Stimulated activated naive CD8-positive, alpha-beta T cell treated with anti-CD3 and anti-CD28 coated beads, Interleukin-15, Interleukin-2, amounts not matched to agents 100 U/mL and 50 U/mL, for 24 hours (primary cell): ENCODE data around the gene PDIA2.
"Not testable (repeated sequence)": the region's sequence is repeated elsewhere in the genome, so short reads cannot be mapped to it uniquely, and the experiment has no call there.

Experiments
- ATAC-seq: fragments of 150-1000 bp; cut with Tn5 transposase; one replicate; pipeline ENCODE4 v1.10.0; 2021
- DNase-seq: peaks from one replicate; pipeline ENCODE4 v3.0.0; 2021

Gene PDIA2

DNA sequence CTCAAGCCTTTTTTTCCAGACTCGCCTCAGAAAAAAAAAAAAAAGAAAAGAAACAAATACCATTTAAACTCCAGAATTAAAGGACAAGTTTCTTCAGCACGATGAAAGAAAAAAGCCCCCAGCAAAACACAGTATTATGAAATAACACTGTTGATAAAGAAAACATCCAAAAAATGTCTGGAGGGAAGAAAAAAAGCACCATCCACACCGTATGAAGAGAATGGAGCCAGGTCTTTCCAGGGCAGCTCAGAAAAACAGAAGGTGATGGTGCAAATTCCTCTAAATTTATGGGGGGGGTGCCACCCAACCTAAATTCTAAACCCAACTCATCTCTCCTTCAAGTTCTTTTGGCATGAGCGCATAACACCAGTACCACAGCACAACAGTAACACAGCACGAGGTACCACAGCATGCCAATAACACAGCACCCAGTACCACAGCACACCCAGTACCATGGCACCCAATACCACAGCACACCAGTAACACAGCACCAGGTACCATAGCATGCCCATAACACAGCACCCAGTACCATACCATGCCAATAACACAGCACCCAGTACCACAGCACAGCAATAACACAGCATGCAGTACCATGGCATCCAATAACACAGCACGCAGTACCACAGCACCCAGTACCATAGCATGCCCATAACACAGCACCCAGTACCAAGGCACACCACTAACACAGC lies 50.6 kb downstream of the PDIA2 start:
- ATAC-seq (no peak), DNase-seq (no peak)

DNA sequence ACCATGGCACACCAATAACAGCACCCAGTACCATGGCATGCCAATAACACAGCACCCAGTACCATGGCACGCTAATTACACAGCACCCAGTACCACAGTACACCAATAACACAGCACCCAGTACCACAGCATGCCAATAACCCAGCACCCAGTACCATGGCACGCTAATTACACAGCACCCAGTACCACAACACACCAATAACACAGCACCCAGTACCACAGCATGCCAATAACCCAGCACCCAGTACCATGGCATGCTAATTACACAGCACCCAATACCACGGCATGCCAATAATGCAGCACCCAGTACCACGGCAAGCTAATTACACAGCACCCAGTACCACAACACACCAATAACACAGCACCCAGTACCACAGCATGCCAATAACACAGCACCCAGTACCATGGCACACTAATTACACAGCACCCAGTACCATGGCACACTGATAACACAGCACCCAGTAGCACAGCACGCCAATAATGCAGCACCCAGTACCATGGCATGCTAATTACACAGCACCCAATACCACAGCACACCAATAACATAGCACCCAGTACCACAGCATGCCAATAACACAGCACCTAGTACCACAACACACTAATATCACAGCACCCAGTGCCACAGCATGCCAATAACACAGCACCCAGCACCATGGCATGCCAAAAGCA lies 51.3 kb downstream of the PDIA2 start:
- ATAC-seq, DNase-seq: not testable (repeated sequence)

DNA sequence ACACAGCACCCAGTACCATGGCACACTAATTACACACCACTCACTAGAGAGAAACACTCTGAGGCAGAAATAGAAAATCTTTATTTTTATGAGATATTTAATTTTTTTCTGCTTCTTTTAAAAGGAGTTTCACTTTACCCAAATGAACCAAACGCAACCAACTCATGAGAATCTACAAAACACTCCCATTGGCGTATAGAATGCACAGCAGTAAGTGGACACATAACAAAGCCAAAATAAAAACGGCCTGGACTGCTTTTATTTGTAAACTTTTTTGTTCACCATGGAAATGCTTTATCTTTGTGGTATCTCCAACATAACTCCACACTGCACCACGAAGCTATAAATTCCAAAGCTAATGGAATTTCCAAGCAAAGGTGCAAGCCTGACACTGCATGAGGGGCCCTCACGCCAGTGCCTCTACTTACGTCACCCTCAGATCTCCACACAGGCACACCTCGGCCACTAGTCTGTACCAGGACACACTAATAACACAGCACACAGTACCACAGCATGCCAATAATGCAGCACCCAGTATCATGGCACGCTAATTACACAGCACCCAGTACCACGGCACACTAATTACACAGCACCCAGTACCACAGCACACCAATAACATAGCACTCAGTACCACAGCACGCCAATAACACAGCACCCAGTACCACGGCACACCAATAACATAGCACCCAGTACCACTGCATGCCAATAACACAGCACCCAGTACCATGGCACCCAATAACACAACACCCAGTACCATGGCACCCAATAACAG lies 52.1 kb downstream of the PDIA2 start:
- DNase-seq, ATAC-seq: not testable (repeated sequence)

DNA sequence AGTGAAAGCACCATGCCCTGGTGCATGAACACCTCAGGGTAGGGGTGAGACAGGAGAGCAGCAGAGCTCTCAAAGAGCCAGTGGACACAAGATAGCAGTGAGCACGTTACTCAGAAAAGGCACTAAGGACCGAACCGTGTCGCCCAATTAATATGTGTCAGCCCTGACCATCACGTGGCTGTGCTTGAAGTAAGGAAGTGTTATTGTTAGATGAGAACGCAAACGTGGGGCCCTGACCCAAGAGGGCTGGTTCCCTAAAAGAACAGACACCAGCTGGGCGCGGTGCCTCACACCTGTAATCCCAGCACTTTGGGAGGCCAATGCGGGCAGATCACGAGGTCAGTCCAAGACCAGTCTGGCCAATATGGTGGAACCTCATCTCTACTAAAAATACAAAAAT lies 53.3 kb downstream of the PDIA2 start:
- DNase-seq (no peak), ATAC-seq (no peak)
